Transverse colon (tissue), 4 donors: ENCODE measurements around the gene BRD3.

Experiments
- CTCF ChIP-seq, 5 experiments: fragments of 200-600 bp in 3 of 5; fragments of 450-650 bp in 2 of 5; sonication (generic) in 3 of 5; IDR thresholded peaks; 1 replicate in 2 of 5; 2 replicates in 3 of 5; pipeline ENCODE4 v1.5.1; 2016 to 2017; ENCODE audit warnings: antibody characterized with exemption in 5 of 5, inconsistent platforms in 3 of 5, mild to moderate bottlenecking in 2 of 5, moderate library complexity in 1 of 5
- POLR2AphosphoS5 ChIP-seq, 3 donors: sonication (generic); formaldehyde crosslinking; IDR thresholded peaks; one replicate each; pipeline ENCODE4 v1.6.1; 2016; ENCODE audit warnings: antibody characterized with exemption in 3 of 3

- TF ChIP-seq CTCF (IDR thresholded peaks at IDR 0.05) (no peak), POLR2AphosphoS5 (IDR thresholded peaks at IDR 0.05) (no peak)
Observed at GRCh38 chr9:134039386-134040175, 28.2 kb downstream of the BRD3 start.
